NCI-H2196 (cell line): ENCODE data around the gene LTBP2.
"Not testable (repeated sequence)": the region's sequence is repeated elsewhere in the genome, so short reads cannot be mapped to it uniquely, and the experiment has no call there.

ENCODE experiments used
- DNase-seq: peaks from one replicate; lab custom pipeline; 2025; ENCODE audit not compliant: unreplicated experiment; lab: John Stamatoyannopoulos, UW

LTBP2 gene

GRCh38 chr14:74555476-74556050 lies 56.5 kb downstream of the LTBP2 start:
- no peak for DNase-seq

- DNase-seq: no peak
Measured at GRCh38 chr14:74554742-74555362, 57.2 kb downstream of the LTBP2 start.

GRCh38 chr14:74552623-74553022 lies 59.4 kb downstream of the LTBP2 start:
- DNase-seq: no peak

- no peak for DNase-seq
Measured at GRCh38 chr14:74551431-74552371, 60.3 kb downstream of the LTBP2 start.

- no peak for DNase-seq
Measured at GRCh38 chr14:74551001-74551400, 61.0 kb downstream of the LTBP2 start.

- DNase-seq: no peak
Measured at GRCh38 chr14:74550071-74550470, 62.0 kb downstream of the LTBP2 start.

- DNase-seq: no peak
Measured at GRCh38 chr14:74549588-74549987, 62.4 kb downstream of the LTBP2 start.

- DNase-seq: no peak
Measured at GRCh38 chr14:74548881-74549280, 63.2 kb downstream of the LTBP2 start.

- no peak for DNase-seq
Measured at GRCh38 chr14:74547331-74547927, 64.6 kb downstream of the LTBP2 start.

GRCh38 chr14:74546416-74546815 lies 65.6 kb downstream of the LTBP2 start:
- DNase-seq: no peak

GRCh38 chr14:74545386-74545785 lies 66.7 kb downstream of the LTBP2 start:
- DNase-seq: no peak

GRCh38 chr14:74543771-74544438 lies 68.1 kb downstream of the LTBP2 start:
- DNase-seq: no peak

- DNase-seq: no peak
Measured at GRCh38 chr14:74542056-74542685, 69.9 kb downstream of the LTBP2 start.

- no peak for DNase-seq
Measured at GRCh38 chr14:74541225-74541624, 70.8 kb downstream of the LTBP2 start.

- DNase-seq: no peak
Measured at GRCh38 chr14:74539503-74539902, 72.5 kb downstream of the LTBP2 start.

GRCh38 chr14:74538411-74539391 lies 73.3 kb downstream of the LTBP2 start:
- DNase-seq: no peak

GRCh38 chr14:74536336-74536735 lies 75.7 kb downstream of the LTBP2 start:
- DNase-seq: not testable (repeated sequence)

GRCh38 chr14:74535756-74536325 lies 76.2 kb downstream of the LTBP2 start:
- DNase-seq: no peak

- no peak for DNase-seq
Measured at GRCh38 chr14:74533576-74533975, 78.5 kb downstream of the LTBP2 start.
